ENCODE measurements around the gene DPF3.

GRCh38 chr14:72603639-72604038 lies 290.3 kb downstream of the DPF3 start:
- TF ChIP-seq POLR2A (IDR thresholded peaks at IDR 0.05) = no peak
- no peak for TF ChIP-seq CTCF (IDR thresholded peaks at IDR 0.05)

Data from lower leg skin (tissue), 3 donors.